ENCODE measurements around the gene BNIPL. TPM values are rescaled to one million over a fixed set of nuclear protein-coding genes. Genes with fewer than 3 reads are reported as not detected.

The BNIPL gene
- total RNA-seq, 4 donors from 2014 or later: 0.68 to 10.0 (median 2.5) TPM; not detected in 1

DNA sequence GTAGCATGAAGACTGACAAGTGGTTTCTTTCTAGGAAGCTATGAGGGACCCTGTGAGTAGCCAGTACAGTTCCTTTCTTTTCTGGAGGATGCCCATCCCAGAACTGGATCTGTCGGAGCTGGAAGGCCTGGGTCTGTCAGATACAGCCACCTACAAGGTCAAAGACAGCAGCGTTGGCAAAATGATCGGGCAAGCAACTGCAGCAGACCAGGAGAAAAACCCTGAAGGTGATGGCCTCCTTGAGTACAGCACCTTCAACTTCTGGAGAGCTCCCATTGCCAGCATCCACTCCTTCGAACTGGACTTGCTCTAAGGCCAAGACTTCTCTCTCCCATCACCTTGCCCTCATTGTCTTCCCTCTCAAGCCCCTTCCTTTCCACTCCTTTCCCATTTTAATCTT, 30.8 kb downstream of the BNIPL start:
- H3K36me3 ChIP-seq: no peaks in the 10 kb centered on the region
- no peaks in the 10 kb centered on the region for H3K9me3 ChIP-seq
- intact Hi-C loops (cut with DNase I; ENCODE audit: low total_unique reads): no loop called here
- no peak overlapping the region for H3K4me3 ChIP-seq
- H3K27me3 ChIP-seq: no peaks in the 10 kb centered on the region
- 95 to 100% methylated on average over 1 to 4 of the region's 4 CpGs for WGBS, 2 donors (ENCODE audit: low coverage in 1 of 2)
- DNase-seq: no peak
- no peak for TF ChIP-seq POLR2A (IDR thresholded peaks at IDR 0.05)
- TF ChIP-seq CTCF (IDR thresholded peaks at IDR 0.05): no peak
- no peak for TF ChIP-seq POLR2AphosphoS5 (IDR thresholded peaks at IDR 0.05)
- no peak for TF ChIP-seq EP300 (IDR thresholded peaks at IDR 0.05; ENCODE audit: low read depth)
- H3K27ac ChIP-seq: no peak overlapping the region
- H3K4me1 ChIP-seq: peaks cover 2 to 13% (median 7%) of the 10 kb centered on the region in 4 donors
- in situ Hi-C loops (cut with MboI; ENCODE audit: low pct_ligation_motif_present in 1 of 4, low pct_unique_long_range_greater_than_20kb in 1 of 4, low sequenced_read_pairs in 3 of 4): no loop called here

DNA sequence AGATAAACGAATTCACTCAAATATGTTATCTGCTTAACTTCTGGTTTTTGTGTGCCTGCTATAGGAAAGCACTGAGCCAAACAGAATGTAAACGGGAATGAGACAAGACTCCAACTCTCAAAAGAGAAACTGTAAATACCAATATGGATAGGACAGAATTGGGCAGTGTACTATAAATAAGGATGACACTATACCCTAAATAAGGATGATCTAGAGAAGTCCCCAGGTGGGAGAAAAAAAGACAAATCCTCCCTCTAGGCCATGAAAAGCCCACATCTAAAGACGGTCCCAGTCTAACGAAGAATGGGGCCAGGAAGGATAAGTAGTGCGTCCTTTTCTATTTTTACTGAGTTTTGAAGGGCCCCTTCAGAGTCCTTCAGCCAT, 32.7 kb downstream of the BNIPL start:
- in situ Hi-C loops (cut with MboI; ENCODE audit: low pct_ligation_motif_present in 1 of 4, low pct_unique_long_range_greater_than_20kb in 1 of 4, low sequenced_read_pairs in 3 of 4) (no loop called here), intact Hi-C loops (cut with DNase I; ENCODE audit: low total_unique reads) (no loop called here)
- no peak for TF ChIP-seq POLR2AphosphoS5 (IDR thresholded peaks at IDR 0.05)
- no peak for TF ChIP-seq EP300 (IDR thresholded peaks at IDR 0.05; ENCODE audit: low read depth)
- TF ChIP-seq CTCF (IDR thresholded peaks at IDR 0.05): no peak
- no peak for TF ChIP-seq POLR2A (IDR thresholded peaks at IDR 0.05)
- DNase-seq: no peak
- 61 to 78% methylated on average over 2 to 5 of the region's 5 CpGs for WGBS, 2 donors (ENCODE audit: low coverage in 1 of 2)
- Histone ChIP-seq H3K27me3 (no peaks in the 10 kb centered on the region), H3K27ac (peak overlapping the region; percentile 92 to 100 (median 98)), H3K9me3 (no peaks in the 10 kb centered on the region), H3K36me3 (no peaks in the 10 kb centered on the region), H3K4me3 (no peak overlapping the region), H3K4me1 (peaks cover 2 to 16% (median 7%) of the 10 kb centered on the region in 4 donors)

DNA sequence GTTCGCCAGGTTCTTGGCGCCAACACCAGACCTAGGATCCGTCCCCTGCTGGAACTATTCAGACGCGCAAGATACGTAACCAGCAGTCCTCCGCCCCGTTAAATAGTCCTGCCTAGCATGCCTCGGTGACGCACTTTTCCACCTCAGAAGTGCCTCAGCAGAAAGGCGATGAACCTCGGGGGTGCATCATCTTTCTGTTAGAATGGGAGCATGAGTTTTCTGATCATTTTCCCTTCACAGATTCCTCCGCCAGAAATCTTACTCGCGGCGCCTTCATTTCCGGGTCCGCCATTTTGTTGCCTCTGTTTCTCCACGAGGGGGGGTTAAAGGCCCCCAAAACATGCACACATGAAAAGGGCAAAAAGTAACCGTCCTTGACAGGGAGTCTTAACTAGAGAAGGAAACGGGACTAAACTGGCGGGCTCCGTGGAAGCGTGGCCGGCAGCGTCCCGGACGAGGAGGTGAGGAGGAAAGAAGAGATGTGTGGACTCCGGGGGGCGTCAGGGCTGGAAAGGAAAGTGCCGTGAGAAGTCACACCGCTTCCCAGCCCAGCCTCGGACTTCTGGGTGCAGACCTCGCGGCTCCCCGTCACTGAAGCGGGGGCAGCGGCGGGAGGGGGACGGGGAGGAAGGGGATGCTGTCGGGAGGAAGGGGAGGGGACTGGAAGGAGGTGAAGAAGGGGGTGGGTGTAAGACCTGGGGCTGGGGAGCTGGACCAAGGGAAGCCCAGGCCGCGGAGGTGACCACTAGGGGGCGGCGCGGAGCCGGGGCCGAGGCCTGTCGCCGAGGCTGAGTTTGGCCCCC, 34.3 kb downstream of the BNIPL start, which contains the start of gene GABPB2:
GABPB2 (plus strand) TSS at position 288 of the 803 bp plus-strand sequence. CDS start 17,429 bp downstream, outside the sequence.
- Histone ChIP-seq H3K36me3 (no peaks in the 10 kb centered on the region), H3K4me3 (peak within 1 kb of the TSS; percentile 71 to 95 (median 84)), H3K9me3 (no peaks in the 10 kb centered on the region), H3K4me1 (peaks cover 2 to 16% (median 7%) of the 10 kb centered on the region in 4 donors), H3K27ac (peak within 1 kb of the TSS; percentile 92 to 100 (median 98)), H3K27me3 (no peaks in the 10 kb centered on the region)
- 0% methylated on average over 10 to 44 of the region's 50 CpGs for WGBS, 2 donors (ENCODE audit: low coverage in 1 of 2)
- in situ Hi-C loops (cut with MboI; ENCODE audit: low pct_ligation_motif_present in 1 of 4, low pct_unique_long_range_greater_than_20kb in 1 of 4, low sequenced_read_pairs in 3 of 4) (no loop called here), intact Hi-C loops (cut with DNase I; ENCODE audit: low total_unique reads) (loop anchor here (2.0 kb wide), 1 partner anchor 64 kb away; the partner anchor contains the start of gene MINDY1)
- DNase-seq: peak; percentile 92
- no peak for TF ChIP-seq EP300 (IDR thresholded peaks at IDR 0.05; ENCODE audit: low read depth)
- TF ChIP-seq CTCF (IDR thresholded peaks at IDR 0.05): peak; percentile 89 to 95 (median 93)
- peak; percentile 75 to 84 (median 84) for TF ChIP-seq POLR2AphosphoS5 (IDR thresholded peaks at IDR 0.05)
- peak; percentile 64 for TF ChIP-seq POLR2A (IDR thresholded peaks at IDR 0.05)

- peak overlapping the region in 3 of 4 donors; percentile 92 to 100 (median 99) for H3K27ac ChIP-seq
- H3K27me3 ChIP-seq: no peaks in the 10 kb centered on the region
- TF ChIP-seq EP300 (IDR thresholded peaks at IDR 0.05; ENCODE audit: low read depth) (no peak), POLR2A (IDR thresholded peaks at IDR 0.05) (no peak), POLR2AphosphoS5 (IDR thresholded peaks at IDR 0.05) (no peak), CTCF (IDR thresholded peaks at IDR 0.05) (no peak)
- 82 to 96% methylated on average over 4 to 13 of the region's 13 CpGs for WGBS, 2 donors (ENCODE audit: low coverage in 1 of 2)
- intact Hi-C loops (cut with DNase I; ENCODE audit: low total_unique reads): no loop called here
- no peak overlapping the region for H3K4me3 ChIP-seq
- no peak for DNase-seq
- H3K9me3 ChIP-seq: no peaks in the 10 kb centered on the region
- in situ Hi-C loops (cut with MboI; ENCODE audit: low pct_ligation_motif_present in 1 of 4, low pct_unique_long_range_greater_than_20kb in 1 of 4, low sequenced_read_pairs in 3 of 4): no loop called here
- H3K36me3 ChIP-seq: no peaks in the 10 kb centered on the region
- peaks cover 2 to 16% (median 7%) of the 10 kb centered on the region in 4 donors for H3K4me1 ChIP-seq
These were observed 35.8 kb downstream of the BNIPL start for GRCh38 chr1:151072224-151072623.

All from transverse colon (tissue), 4 donors.